HepG2 (cell line): ENCODE results near the gene CTCF. TPM values are rescaled to one million over a fixed set of nuclear protein-coding genes. Genes with fewer than 3 reads are reported as not detected.

Experiments used
- ATAC-seq: fragments of 200-7000 bp; cut with Tn5 transposase; 3 replicates; pipeline ENCODE4 v1.9.1; 2020; ENCODE audit warnings: mild to moderate bottlenecking, moderate library complexity
- BruUV-seq: library from RNA; stranded (reverse); fragments of 400-500 nt; replicated peaks from 2 replicates; lab custom pipeline; 2021; lab: Mats Ljungman, UMichigan
- CTCF ChIA-PET: fragments of 300-600 bp; formaldehyde crosslinking; extraction: SDS; loops from one replicate; lab custom pipeline; 2021; ENCODE audit warnings: low total read pairs, inconsistent platforms, low intra/inter-chr PET ratio; lab: Yijun Ruan, JAX
- POLR2A ChIA-PET: fragments of 350-600 bp; sonication (Branson Sonifier 250); formaldehyde crosslinking; loops from one replicate; lab custom pipeline; 2020; ENCODE audit warnings: antibody characterized with exemption, inconsistent platforms; lab: Yijun Ruan, JAX
- DNase-seq: peaks from one replicate; pipeline ENCODE4 v3.0.0-alpha.2; 2015; ENCODE audit warnings: low spot score
- FAIRE-seq: peaks from 3 replicates; lab custom pipeline; 2011; peaks lifted over from hg19 to GRCh38; lab: Jason Lieb, UNC
- H2AFZ ChIP-seq: one replicate; pipeline ENCODE4 v1.6.1; 2011; ENCODE audit warnings: low read length, inconsistent platforms
- H3K27ac ChIP-seq: fragments of 300-600 bp; 3 replicates; pipeline ENCODE4 v1.8.0; 2011; ENCODE audit warnings: mixed run types, mild to moderate bottlenecking, mixed read lengths, low read length, inconsistent platforms; ENCODE audit not compliant: insufficient read depth; ENCODE audit errors: extremely low read length
- H3K27me3 ChIP-seq, 2 experiments: fragments of 200-600 bp in 1 of 2; 2 replicates in 1 of 2; 3 replicates in 1 of 2; pipeline versions ENCODE4 v1.6.0 to v1.8.0; 2011; ENCODE audit warnings: low read length in 2 of 2, mild to moderate bottlenecking in 2 of 2, moderate library complexity in 2 of 2, inconsistent platforms in 1 of 2; ENCODE audit not compliant: insufficient read depth in 2 of 2, control insufficient read depth in 1 of 2
- H3K36me3 ChIP-seq, 2 experiments: fragments of 200-600 bp in 1 of 2; replicated peaks in 1 of 2; 2 replicates in 1 of 2; 3 replicates in 1 of 2; pipeline versions ENCODE4 v1.5.1 to v1.8.0; 2011; ENCODE audit warnings: low read length in 2 of 2, inconsistent platforms in 1 of 2; ENCODE audit not compliant: insufficient read depth in 2 of 2, control insufficient read depth in 1 of 2
- H3K4me1 ChIP-seq: 2 replicates; pipeline ENCODE4 v1.5.1; 2012; ENCODE audit warnings: low read length, inconsistent platforms; ENCODE audit not compliant: insufficient read depth
- H3K4me2 ChIP-seq: 2 replicates; pipeline ENCODE4 v1.6.0; 2011; ENCODE audit warnings: low read depth, low read length, inconsistent platforms
- H3K4me3 ChIP-seq, 3 experiments: fragments of 200-600 bp in 1 of 3; sonication (generic), shearing (Covaris generic) in 1 of 3; replicated peaks in 1 of 3; 2 replicates each; pipeline ENCODE4 v1.5.1; 2011 to 2016; ENCODE audit warnings: low read length in 3 of 3, inconsistent platforms in 2 of 3, low read depth in 2 of 3, mild to moderate bottlenecking in 2 of 3, control low read depth in 1 of 3, mixed read lengths in 1 of 3; ENCODE audit not compliant: insufficient read depth in 1 of 3
- H3K79me2 ChIP-seq: one replicate; pipeline ENCODE4 v1.6.1; 2011; ENCODE audit warnings: low read length, inconsistent platforms; ENCODE audit not compliant: insufficient read depth
- H3K9ac ChIP-seq: 2 replicates; pipeline ENCODE4 v1.6.0; 2011; ENCODE audit warnings: mild to moderate bottlenecking, low read depth, low read length, inconsistent platforms; ENCODE audit not compliant: insufficient read depth
- H3K9me3 ChIP-seq: 2 replicates; pipeline ENCODE4 v1.5.1; 2012; ENCODE audit warnings: mild to moderate bottlenecking, low read length
- H4K20me1 ChIP-seq: 2 replicates; pipeline ENCODE4 v1.6.0; 2011; ENCODE audit warnings: inconsistent platforms, mild to moderate bottlenecking, low read length, moderate library complexity; ENCODE audit not compliant: insufficient read depth
- ADNP ChIP-seq: sonication (generic); formaldehyde crosslinking; IDR thresholded peaks from 2 replicates; pipeline ENCODE4 v1.4.0; 2020; ENCODE audit warnings: missing genetic modification reagents
- DR1 ChIP-seq: sonication (generic); formaldehyde crosslinking; IDR thresholded peaks from 2 replicates; pipeline ENCODE4 v1.8.0; 2021; ENCODE audit warnings: mild to moderate bottlenecking, missing genetic modification reagents, inconsistent platforms
- GATAD1 ChIP-seq: IDR thresholded peaks from 2 replicates; pipeline ENCODE4 v1.6.1; 2016; ENCODE audit warnings: missing genetic modification reagents, missing compliant biosample characterization
- HIVEP1 ChIP-seq: sonication (generic); formaldehyde crosslinking; IDR thresholded peaks from 2 replicates; pipeline ENCODE4 v1.4.0; 2020; ENCODE audit warnings: mild to moderate bottlenecking, missing genetic modification reagents
- KDM6A ChIP-seq: IDR thresholded peaks from 2 replicates; pipeline ENCODE4 v1.6.1; 2016; ENCODE audit warnings: low read depth
- MIXL1 ChIP-seq: IDR thresholded peaks from 2 replicates; pipeline ENCODE4 v1.6.1; 2016
- SMYD3 ChIP-seq: sonication (generic); formaldehyde crosslinking; IDR thresholded peaks from 2 replicates; pipeline ENCODE4 v1.8.1; 2023; ENCODE audit warnings: mild to moderate bottlenecking, missing genetic modification reagents
- STAG1 ChIP-seq: sonication (generic); formaldehyde crosslinking; IDR thresholded peaks from 2 replicates; pipeline ENCODE4 v1.4.0; 2020; ENCODE audit warnings: missing genetic modification reagents
- U2AF2 ChIP-seq: fragments of 200-400 bp; formaldehyde crosslinking; IDR thresholded peaks from 2 replicates; pipeline ENCODE4 v1.6.1; 2017; ENCODE audit warnings: low read depth, mild to moderate bottlenecking, low read length
- ZFP62 ChIP-seq: sonication (generic); formaldehyde crosslinking; IDR thresholded peaks from 2 replicates; pipeline ENCODE4 v1.4.0; 2020; ENCODE audit warnings: missing genetic modification reagents
- ZNF251 ChIP-seq: sonication (generic); formaldehyde crosslinking; IDR thresholded peaks from 2 replicates; pipeline ENCODE4 v1.9.0; 2021; ENCODE audit warnings: mild to moderate bottlenecking, missing genetic modification reagents
- ZNF441 ChIP-seq: sonication (generic); formaldehyde crosslinking; IDR thresholded peaks from 2 replicates; pipeline ENCODE4 v1.7.0; 2021; ENCODE audit warnings: missing genetic modification reagents, borderline replicate concordance
- ZNF510 ChIP-seq: sonication (generic); formaldehyde crosslinking; IDR thresholded peaks from 2 replicates; pipeline ENCODE4 v1.4.0; 2020; ENCODE audit warnings: low read depth, mild to moderate bottlenecking, missing genetic modification reagents
- ZNF614 ChIP-seq: IDR thresholded peaks from 2 replicates; pipeline ENCODE4 v1.6.1; 2018; ENCODE audit warnings: missing biosample characterization, missing genetic modification reagents, inconsistent platforms, borderline replicate concordance
- ZNF720 ChIP-seq: sonication (generic); formaldehyde crosslinking; IDR thresholded peaks from 2 replicates; pipeline ENCODE4 v1.4.0; 2020; ENCODE audit warnings: missing genetic modification reagents
- ZSCAN20 ChIP-seq: sonication (generic); formaldehyde crosslinking; IDR thresholded peaks from 2 replicates; pipeline ENCODE4 v1.4.0; 2020; ENCODE audit warnings: missing genetic modification reagents, mild to moderate bottlenecking, borderline replicate concordance
- WGBS: methylation state at CpG from one replicate; pipeline ENCODE4 v1.1.6; 2017; ENCODE audit warnings: low lambda C conversion rate; 5-methylcytosine and 5-hydroxymethylcytosine counted together
- in situ Hi-C: cut with HindIII; loops from 2 replicates; pipeline ENCODE4 v1.10.0; 2017; ENCODE audit warnings: low pct_unique_long_range_greater_than_20kb; ENCODE audit not compliant: extremely low pct_ligation_motif_present
- intact Hi-C: fragments of 100-400 bp; cut with micrococcal nuclease; formaldehyde crosslinking; loops from one replicate; pipeline ENCODE4 v1.10.0; 2022; ENCODE audit not compliant: unreplicated experiment
- polyA plus RNA-seq, 8 experiments: library from polyadenylated mRNA; depleted of rRNA in 3 of 8; stranded (reverse) in 7 of 8; unstranded in 1 of 8; fragments of >200 nt; fragmentation: Illumina TruSeq in 4 of 8; extraction: Trizol in 4 of 8; gene quantifications; 2 replicates each; pipeline versions ENCODE4 v1.2.1 to v1.2.3, GENCODE V29; 2011 to 2016; ENCODE audit warnings: low read depth in 4 of 8, missing spikeins in 1 of 8, mixed read lengths in 1 of 8; ENCODE audit not compliant: insufficient read depth in 1 of 8
- total RNA-seq, 5 experiments: library from RNA; depleted of rRNA; stranded (reverse); fragments of >200 nt; fragmentation: Illumina TruSeq; extraction: Trizol; gene quantifications; 2 replicates each; pipeline ENCODE4 v1.2.3, GENCODE V29; 2016; ENCODE audit warnings: low read depth in 1 of 5
- TF ChIP-seq, protein P1 (sequence below): sonication (generic); formaldehyde crosslinking; IDR thresholded peaks from 2 replicates; pipeline ENCODE4 v1.4.0; 2020; ENCODE audit warnings: mild to moderate bottlenecking, low read depth, missing genetic modification reagents
- TF ChIP-seq, protein P2 (sequence below): sonication (generic); formaldehyde crosslinking; IDR thresholded peaks from 2 replicates; pipeline ENCODE4 v1.4.0; 2020; ENCODE audit warnings: mild to moderate bottlenecking, missing genetic modification reagents
- TF ChIP-seq, protein P3 (sequence below): IDR thresholded peaks from 2 replicates; pipeline ENCODE4 v1.6.1; 2016; ENCODE audit warnings: low read depth, borderline replicate concordance

CTCF gene
- total and polyA plus RNA-seq, 2 of the 13 experiments (the other 11 are each of a cell fraction or from before 2014, with no cell fraction given), result 19.5 to 37.5 TPM

DNA sequence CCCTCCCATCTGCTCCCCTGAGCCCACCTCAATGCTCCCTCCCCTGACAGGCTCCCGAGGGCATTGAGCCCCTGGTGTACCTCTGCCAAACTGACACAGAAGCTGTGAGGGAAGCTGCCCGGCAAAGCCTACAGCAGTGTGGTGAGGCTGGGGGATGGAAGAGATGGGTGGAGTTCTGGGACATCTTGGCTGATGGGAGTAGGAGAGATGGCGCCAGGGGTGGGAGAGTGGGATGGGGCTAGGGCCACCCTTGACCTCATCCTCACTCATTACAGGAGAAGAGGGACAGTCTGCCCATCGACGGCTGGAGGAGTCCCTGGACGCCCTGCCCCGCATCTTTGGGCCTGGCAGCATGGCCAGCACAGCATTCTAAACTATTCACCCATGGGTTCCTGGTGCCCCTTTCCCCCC lies 16.2 kb upstream of the CTCF start:
- H3K9ac ChIP-seq, result no peak overlapping the region
- H3K27ac ChIP-seq, result no peak overlapping the region
- DNase-seq (no peak), FAIRE-seq (no peak), ATAC-seq (no peak)
- TF ChIP-seq, protein P1, sequence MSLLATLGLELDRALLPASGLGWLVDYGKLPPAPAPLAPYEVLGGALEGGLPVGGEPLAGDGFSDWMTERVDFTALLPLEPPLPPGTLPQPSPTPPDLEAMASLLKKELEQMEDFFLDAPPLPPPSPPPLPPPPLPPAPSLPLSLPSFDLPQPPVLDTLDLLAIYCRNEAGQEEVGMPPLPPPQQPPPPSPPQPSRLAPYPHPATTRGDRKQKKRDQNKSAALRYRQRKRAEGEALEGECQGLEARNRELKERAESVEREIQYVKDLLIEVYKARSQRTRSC (CRISPR knock-in tag), result no peak
- no peak for TF ChIP-seq ZNF614
- TF ChIP-seq U2AF2, result no peak
- TF ChIP-seq HIVEP1, result no peak
- TF ChIP-seq ADNP, result no peak
- no peak for TF ChIP-seq MIXL1 (CRISPR knock-in tag)
- TF ChIP-seq, protein P2, sequence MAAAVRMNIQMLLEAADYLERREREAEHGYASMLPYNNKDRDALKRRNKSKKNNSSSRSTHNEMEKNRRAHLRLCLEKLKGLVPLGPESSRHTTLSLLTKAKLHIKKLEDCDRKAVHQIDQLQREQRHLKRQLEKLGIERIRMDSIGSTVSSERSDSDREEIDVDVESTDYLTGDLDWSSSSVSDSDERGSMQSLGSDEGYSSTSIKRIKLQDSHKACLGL (CRISPR knock-in tag), result no peak
- no peak for TF ChIP-seq STAG1 (CRISPR knock-in tag)
- no peak for TF ChIP-seq DR1 (CRISPR knock-in tag)
- TF ChIP-seq, protein P3, sequence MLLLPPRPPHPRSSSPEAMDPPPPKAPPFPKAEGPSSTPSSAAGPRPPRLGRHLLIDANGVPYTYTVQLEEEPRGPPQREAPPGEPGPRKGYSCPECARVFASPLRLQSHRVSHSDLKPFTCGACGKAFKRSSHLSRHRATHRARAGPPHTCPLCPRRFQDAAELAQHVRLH, result no peak
- TF ChIP-seq ZNF510, result no peak
- no peak for TF ChIP-seq GATAD1
- no peak for TF ChIP-seq ZNF720 (CRISPR knock-in tag)
- TF ChIP-seq ZNF441, result no peak
- TF ChIP-seq KDM6A (CRISPR knock-in tag), result no peak
- TF ChIP-seq ZSCAN20 (CRISPR knock-in tag), result no peak
- TF ChIP-seq ZNF251 (CRISPR knock-in tag), result no peak
- TF ChIP-seq SMYD3, result no peak
- TF ChIP-seq ZFP62, result no peak
- peaks cover 12% of the 10 kb centered on the region in 2 experiments; a peak in 3 of 5 replicates for H3K36me3 ChIP-seq
- no peak overlapping the region for H3K4me3 ChIP-seq
- H3K4me1 ChIP-seq, result peaks cover 4% of the 10 kb centered on the region; the same call in 1 of the 2 replicates
- intact Hi-C loops, result no loop called here
- no peaks in the 10 kb centered on the region for H3K27me3 ChIP-seq
- in situ Hi-C loops, result loop anchor here (5.0 kb wide), 1 partner anchor 101 kb away; the partner anchor contains the start of gene CARMIL2
- no peaks in the 10 kb centered on the region for H3K79me2 ChIP-seq
- no peaks in the 10 kb centered on the region; the same call in 1 of the 2 replicates for H4K20me1 ChIP-seq
- H3K4me2 ChIP-seq, result no peak overlapping the region
- ChIA-PET POLR2A (interaction anchor here (0.9 to 1.0 kb wide), 2 partner anchors 10 to 14 kb away, joined by 3 read pairs; no protein-coding TSS in a partner anchor), CTCF (interaction anchor here (1.1 to 3.5 kb wide), 5 partner anchors 16 to 121 kb away, joined by 3 to 37 read pairs (median 20); partner anchors contain the start of genes C16orf86, CARMIL2, CTCF and ENKD1)
- 92% methylated on average over 7 of the region's 7 CpGs for WGBS
- TSS peak; percentile 46 for BruUV-seq
- H2AFZ ChIP-seq, result no peak overlapping the region
- no peaks in the 10 kb centered on the region for H3K9me3 ChIP-seq
